Peyer's patch (tissue), 4 donors: ENCODE results near the gene TRMT1L. TPM values are rescaled to one million over a fixed set of nuclear protein-coding genes. Genes with fewer than 3 reads are reported as not detected.

Experiments used
- DNase-seq, 3 donors: peaks; one replicate each; pipeline ENCODE4 v3.0.0-alpha.2; 2017 to 2019
- H3K27ac ChIP-seq, 4 donors: fragments of 200-600 bp; sonication (generic); one replicate each; pipeline ENCODE4 v1.5.1; 2016 to 2019
- H3K27me3 ChIP-seq, 2 donors: fragments of 200-600 bp; sonication (generic); one replicate each; pipeline ENCODE4 v1.5.1; 2019
- H3K36me3 ChIP-seq, 3 donors: fragments of 200-600 bp; sonication (generic); one replicate each; pipeline ENCODE4 v1.5.1; 2016 to 2019
- H3K4me1 ChIP-seq, 4 donors: fragments of 200-600 bp; sonication (generic); one replicate each; pipeline ENCODE4 v1.5.1; 2016 to 2019
- H3K4me3 ChIP-seq, 4 donors: fragments of 200-600 bp; sonication (generic); 1 replicate in 3 of 4; 2 replicates in 1 of 4; pipeline ENCODE4 v1.5.1; 2016 to 2019; ENCODE audit warnings: mild to moderate bottlenecking in 1 of 4
- H3K9me3 ChIP-seq, 4 donors: fragments of 200-600 bp; sonication (generic); one replicate each; pipeline ENCODE4 v1.5.1; 2016 to 2019; ENCODE audit warnings: mild to moderate bottlenecking in 1 of 4
- POLR2A ChIP-seq, 2 donors: fragments of 450-650 bp; IDR thresholded peaks; one replicate each; pipeline ENCODE4 v1.5.1; 2017; ENCODE audit warnings: antibody characterized with exemption in 2 of 2, mild to moderate bottlenecking in 2 of 2, moderate library complexity in 2 of 2
- total RNA-seq, 4 donors: library from RNA; depleted of rRNA; stranded (reverse); fragments of >200 nt; gene quantifications; one replicate each; pipeline ENCODE4 v1.1.0, GENCODE V29; 2016
- TF ChIP-seq, protein P1 (sequence below), 6 experiments: fragments of 450-650 bp in 4 of 6; fragments of 200-600 bp in 2 of 6; sonication (generic) in 1 of 6; IDR thresholded peaks; one replicate each; pipeline ENCODE4 v1.5.1; 2017 to 2019; ENCODE audit warnings: antibody characterized with exemption in 6 of 6, mild to moderate bottlenecking in 3 of 6, moderate library complexity in 1 of 6

Gene TRMT1L
- total RNA-seq, 4 donors from 2014 or later: 8.4 to 14.9 (median 13.7) TPM

DNA sequence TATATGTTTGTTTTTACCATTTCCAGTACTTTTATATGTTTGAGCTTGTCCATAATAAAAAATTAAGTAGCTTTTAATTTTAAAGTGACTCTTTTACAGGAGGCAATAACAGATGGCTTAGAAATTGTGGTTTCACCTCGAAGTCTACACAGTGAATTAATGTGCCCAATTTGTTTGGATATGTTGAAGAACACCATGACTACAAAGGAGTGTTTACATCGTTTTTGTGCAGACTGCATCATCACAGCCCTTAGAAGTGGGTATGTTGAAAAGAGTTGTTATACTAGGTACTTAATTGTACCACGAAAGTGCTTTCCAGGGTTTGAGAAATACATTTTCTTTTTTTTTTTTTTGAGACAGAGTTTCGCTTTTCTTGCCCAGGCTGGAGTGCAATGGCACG lies 65.3 kb downstream of the TRMT1L start:
- DNase-seq: no peak
- no peaks in the 10 kb centered on the region for H3K27me3 ChIP-seq
- no peak for TF ChIP-seq POLR2A (IDR thresholded peaks at IDR 0.05)
- TF ChIP-seq, protein P1, sequence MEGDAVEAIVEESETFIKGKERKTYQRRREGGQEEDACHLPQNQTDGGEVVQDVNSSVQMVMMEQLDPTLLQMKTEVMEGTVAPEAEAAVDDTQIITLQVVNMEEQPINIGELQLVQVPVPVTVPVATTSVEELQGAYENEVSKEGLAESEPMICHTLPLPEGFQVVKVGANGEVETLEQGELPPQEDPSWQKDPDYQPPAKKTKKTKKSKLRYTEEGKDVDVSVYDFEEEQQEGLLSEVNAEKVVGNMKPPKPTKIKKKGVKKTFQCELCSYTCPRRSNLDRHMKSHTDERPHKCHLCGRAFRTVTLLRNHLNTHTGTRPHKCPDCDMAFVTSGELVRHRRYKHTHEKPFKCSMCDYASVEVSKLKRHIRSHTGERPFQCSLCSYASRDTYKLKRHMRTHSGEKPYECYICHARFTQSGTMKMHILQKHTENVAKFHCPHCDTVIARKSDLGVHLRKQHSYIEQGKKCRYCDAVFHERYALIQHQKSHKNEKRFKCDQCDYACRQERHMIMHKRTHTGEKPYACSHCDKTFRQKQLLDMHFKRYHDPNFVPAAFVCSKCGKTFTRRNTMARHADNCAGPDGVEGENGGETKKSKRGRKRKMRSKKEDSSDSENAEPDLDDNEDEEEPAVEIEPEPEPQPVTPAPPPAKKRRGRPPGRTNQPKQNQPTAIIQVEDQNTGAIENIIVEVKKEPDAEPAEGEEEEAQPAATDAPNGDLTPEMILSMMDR (IDR thresholded peaks at IDR 0.05): no peak
- H3K4me1 ChIP-seq: no peaks in the 10 kb centered on the region
- no peak overlapping the region for H3K4me3 ChIP-seq
- no peak overlapping the region for H3K27ac ChIP-seq
- peaks cover 0 to 44% (median 0%) of the 10 kb centered on the region in 3 donors for H3K36me3 ChIP-seq
- H3K9me3 ChIP-seq: no peaks in the 10 kb centered on the region

DNA sequence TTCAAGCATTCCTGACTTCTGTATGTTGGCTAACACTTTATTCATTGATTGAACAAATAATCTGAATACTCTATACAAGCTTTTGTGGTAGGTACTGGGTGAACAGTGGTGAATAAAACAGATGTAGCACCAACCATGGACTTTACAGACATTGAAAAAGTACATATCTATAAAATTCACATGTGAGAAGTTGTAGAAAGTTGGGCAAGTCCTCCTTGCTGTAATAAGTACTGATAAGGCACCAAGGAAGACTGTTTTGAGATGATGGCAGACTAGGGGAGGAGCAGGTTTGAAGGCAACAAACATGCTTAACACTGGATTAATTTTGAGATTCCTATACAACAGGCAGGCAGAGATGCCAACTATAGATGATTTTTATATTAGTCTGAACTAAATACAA lies 69.0 kb downstream of the TRMT1L start:
- peaks cover 0 to 26% (median 0%) of the 10 kb centered on the region in 3 donors for H3K36me3 ChIP-seq
- no peak for DNase-seq
- no peak overlapping the region for H3K27ac ChIP-seq
- H3K4me1 ChIP-seq: no peaks in the 10 kb centered on the region
- TF ChIP-seq, protein P1 (IDR thresholded peaks at IDR 0.05): no peak
- TF ChIP-seq POLR2A (IDR thresholded peaks at IDR 0.05): no peak
- no peaks in the 10 kb centered on the region for H3K27me3 ChIP-seq
- no peak overlapping the region for H3K4me3 ChIP-seq
- no peaks in the 10 kb centered on the region for H3K9me3 ChIP-seq

DNA sequence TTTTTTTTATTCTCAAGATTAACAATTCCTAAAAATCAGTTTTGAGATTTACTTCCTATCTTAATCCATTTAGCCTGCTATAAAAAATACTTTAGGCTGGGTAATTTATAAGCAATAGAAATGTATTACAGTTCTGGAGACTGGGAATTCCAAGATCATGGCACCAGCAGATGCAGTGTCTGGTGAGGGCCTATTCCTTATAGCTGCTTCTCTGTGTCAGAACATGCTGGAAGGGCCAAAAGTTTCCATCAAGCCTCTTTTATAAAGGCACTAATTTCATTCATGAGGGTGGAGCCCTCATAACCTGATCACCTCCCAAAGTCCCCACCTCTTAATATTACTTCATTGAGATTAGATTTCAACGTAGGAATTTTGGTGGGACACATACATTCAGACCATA lies 69.7 kb downstream of the TRMT1L start:
- no peaks in the 10 kb centered on the region for H3K4me1 ChIP-seq
- H3K9me3 ChIP-seq: no peaks in the 10 kb centered on the region
- TF ChIP-seq, protein P1 (IDR thresholded peaks at IDR 0.05): no peak
- no peak for TF ChIP-seq POLR2A (IDR thresholded peaks at IDR 0.05)
- H3K4me3 ChIP-seq: no peak overlapping the region
- no peak overlapping the region for H3K27ac ChIP-seq
- H3K27me3 ChIP-seq: no peaks in the 10 kb centered on the region
- H3K36me3 ChIP-seq: peaks cover 0 to 25% (median 0%) of the 10 kb centered on the region in 3 donors
- no peak for DNase-seq

DNA sequence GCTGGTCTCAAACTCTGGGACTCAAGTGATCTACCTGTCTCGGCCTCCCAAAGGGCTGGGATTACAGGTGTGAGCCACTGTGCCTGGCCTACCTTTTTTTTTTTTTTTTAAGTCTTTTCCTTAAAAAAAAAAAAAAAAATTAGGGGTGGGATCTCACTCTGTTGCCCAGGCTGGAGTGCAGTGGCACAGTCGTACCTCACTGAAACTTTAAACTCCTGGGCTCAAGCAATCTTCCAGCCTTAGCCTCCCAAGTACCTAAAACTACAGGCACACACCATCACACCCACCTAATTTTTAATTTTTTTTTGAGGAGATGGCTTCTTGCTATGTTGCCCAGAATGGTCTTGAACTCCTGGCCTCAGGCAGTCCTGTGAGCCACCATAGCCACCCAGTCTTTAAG lies 72.9 kb downstream of the TRMT1L start:
- no peak overlapping the region for H3K4me3 ChIP-seq
- no peak for DNase-seq
- TF ChIP-seq, protein P1 (IDR thresholded peaks at IDR 0.05): no peak
- no peak for TF ChIP-seq POLR2A (IDR thresholded peaks at IDR 0.05)
- H3K36me3 ChIP-seq: peaks cover 0 to 11% (median 0%) of the 10 kb centered on the region in 3 donors
- H3K27me3 ChIP-seq: no peaks in the 10 kb centered on the region
- H3K4me1 ChIP-seq: no peaks in the 10 kb centered on the region
- H3K9me3 ChIP-seq: no peaks in the 10 kb centered on the region
- H3K27ac ChIP-seq: no peak overlapping the region

DNA sequence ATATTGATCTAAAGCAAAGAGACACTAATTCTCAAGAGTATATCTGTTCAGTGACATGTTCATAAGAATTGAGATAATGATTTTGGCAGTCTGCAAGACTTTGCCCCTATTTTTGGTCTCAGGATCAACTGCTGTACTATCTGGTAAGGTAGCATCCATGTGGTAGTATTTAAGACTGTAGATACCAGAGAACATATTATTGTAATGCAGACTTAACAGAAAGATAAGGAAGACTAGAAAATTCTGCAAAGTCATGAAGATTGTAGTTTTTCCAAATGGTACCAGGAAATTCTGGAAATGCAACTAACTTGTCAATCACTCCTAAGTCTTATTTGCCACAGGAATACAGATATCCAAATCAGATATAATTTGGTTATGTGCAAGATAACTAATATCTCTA lies 76.3 kb downstream of the TRMT1L start:
- Histone ChIP-seq H3K4me1 (no peaks in the 10 kb centered on the region), H3K9me3 (no peaks in the 10 kb centered on the region), H3K27ac (no peak overlapping the region), H3K27me3 (no peaks in the 10 kb centered on the region), H3K4me3 (no peak overlapping the region), H3K36me3 (no peaks in the 10 kb centered on the region)
- no peak for DNase-seq
- TF ChIP-seq, protein P1 (IDR thresholded peaks at IDR 0.05): no peak
- TF ChIP-seq POLR2A (IDR thresholded peaks at IDR 0.05): no peak

DNA sequence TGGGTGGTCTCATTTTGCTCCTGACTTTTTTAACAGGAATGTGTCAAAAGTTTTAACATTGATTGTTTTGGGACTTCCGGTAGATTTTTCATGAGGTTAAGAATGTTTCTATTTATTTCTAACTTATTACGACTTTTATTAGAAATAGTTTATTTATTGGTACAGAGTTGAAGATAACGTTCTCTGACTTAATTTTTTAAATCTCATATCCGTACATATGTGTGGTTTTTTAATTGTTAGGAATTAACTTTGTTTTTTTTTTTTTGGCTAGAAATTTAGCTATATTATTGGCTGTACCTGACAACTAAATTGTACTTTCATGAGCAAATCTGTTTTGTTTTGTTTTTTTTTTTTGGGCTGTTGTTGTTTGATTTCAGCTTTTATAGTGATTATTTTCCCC lies 79.4 kb downstream of the TRMT1L start:
- H3K27me3 ChIP-seq: no peaks in the 10 kb centered on the region
- TF ChIP-seq, protein P1 (IDR thresholded peaks at IDR 0.05): no peak
- TF ChIP-seq POLR2A (IDR thresholded peaks at IDR 0.05): no peak
- no peaks in the 10 kb centered on the region for H3K9me3 ChIP-seq
- no peak overlapping the region for H3K4me3 ChIP-seq
- H3K36me3 ChIP-seq: no peaks in the 10 kb centered on the region
- no peak for DNase-seq
- H3K27ac ChIP-seq: no peak overlapping the region
- H3K4me1 ChIP-seq: no peaks in the 10 kb centered on the region
